Measurements from ENCODE around the gene TBC1D22A.

Gene TBC1D22A

GRCh38 chr22:47120399-47120798, 357.9 kb downstream of the TBC1D22A start:
- no peak for DNase-seq
- Histone ChIP-seq H3K4me3 (ENCODE audit: low read depth, low read length) (no peak overlapping the region), H3K36me3 (no peaks in the 10 kb centered on the region), H3K27ac (no peak overlapping the region), H3K9me3 (ENCODE audit: severe bottlenecking) (no peaks in the 10 kb centered on the region), H3K27me3 (ENCODE audit: insufficient read depth, low read depth, severe bottlenecking) (no peaks in the 10 kb centered on the region)
- no peak for TF ChIP-seq CTCF (IDR thresholded peaks at IDR 0.05; ENCODE audit: low read depth, low read length)

- H3K4me3 ChIP-seq (ENCODE audit: low read depth, low read length): no peak overlapping the region
- no peak for TF ChIP-seq CTCF (IDR thresholded peaks at IDR 0.05; ENCODE audit: low read depth, low read length)
- no peaks in the 10 kb centered on the region for H3K27me3 ChIP-seq (ENCODE audit: insufficient read depth, low read depth, severe bottlenecking)
- DNase-seq: no peak
- no peak overlapping the region for H3K27ac ChIP-seq
- H3K36me3 ChIP-seq: no peaks in the 10 kb centered on the region
- H3K9me3 ChIP-seq (ENCODE audit: severe bottlenecking): no peaks in the 10 kb centered on the region
Measured at GRCh38 chr22:47121791-47122190, 359.3 kb downstream of the TBC1D22A start.

GRCh38 chr22:47122441-47123000, 360.1 kb downstream of the TBC1D22A start:
- H3K36me3 ChIP-seq: no peaks in the 10 kb centered on the region
- no peak overlapping the region for H3K4me3 ChIP-seq (ENCODE audit: low read depth, low read length)
- no peak overlapping the region for H3K27ac ChIP-seq
- TF ChIP-seq CTCF (IDR thresholded peaks at IDR 0.05; ENCODE audit: low read depth, low read length): no peak
- DNase-seq: no peak
- H3K9me3 ChIP-seq (ENCODE audit: severe bottlenecking): no peaks in the 10 kb centered on the region
- no peaks in the 10 kb centered on the region for H3K27me3 ChIP-seq (ENCODE audit: insufficient read depth, low read depth, severe bottlenecking)

GRCh38 chr22:47123006-47123826, 360.8 kb downstream of the TBC1D22A start:
- Histone ChIP-seq H3K9me3 (ENCODE audit: severe bottlenecking) (no peaks in the 10 kb centered on the region), H3K36me3 (no peaks in the 10 kb centered on the region), H3K27me3 (ENCODE audit: insufficient read depth, low read depth, severe bottlenecking) (no peaks in the 10 kb centered on the region), H3K27ac (no peak overlapping the region), H3K4me3 (ENCODE audit: low read depth, low read length) (no peak overlapping the region)
- DNase-seq: no peak
- no peak for TF ChIP-seq CTCF (IDR thresholded peaks at IDR 0.05; ENCODE audit: low read depth, low read length)

- no peak for DNase-seq
- H3K27ac ChIP-seq: no peak overlapping the region
- H3K9me3 ChIP-seq (ENCODE audit: severe bottlenecking): no peaks in the 10 kb centered on the region
- no peaks in the 10 kb centered on the region for H3K36me3 ChIP-seq
- no peak for TF ChIP-seq CTCF (IDR thresholded peaks at IDR 0.05; ENCODE audit: low read depth, low read length)
- no peaks in the 10 kb centered on the region for H3K27me3 ChIP-seq (ENCODE audit: insufficient read depth, low read depth, severe bottlenecking)
- no peak overlapping the region for H3K4me3 ChIP-seq (ENCODE audit: low read depth, low read length)
Measured at GRCh38 chr22:47123827-47124442, 361.5 kb downstream of the TBC1D22A start.
